HEK293T (cell line): ENCODE data around the gene SGSH.

Experiments
- ARNT ChIP-seq: fragments of 450-650 bp; IDR thresholded peaks from 2 replicates; pipeline ENCODE4 v1.6.1; 2017; ENCODE audit warnings: mild to moderate bottlenecking
- BHLHE40 ChIP-seq: fragments of 450-650 bp; IDR thresholded peaks from 2 replicates; pipeline ENCODE4 v1.6.1; 2016; ENCODE audit warnings: mild to moderate bottlenecking, moderate library complexity, borderline replicate concordance
- ELF4 ChIP-seq: fragments of 450-650 bp; IDR thresholded peaks from 2 replicates; pipeline ENCODE4 v1.6.1; 2017; ENCODE audit warnings: antibody characterized with exemption
- FOXA1 ChIP-seq: fragments of 450-650 bp; IDR thresholded peaks from 2 replicates; pipeline ENCODE4 v1.6.1; 2016; ENCODE audit warnings: mild to moderate bottlenecking
- FOXK2 ChIP-seq: fragments of 450-650 bp; IDR thresholded peaks from 2 replicates; pipeline ENCODE4 v1.6.1; 2016; ENCODE audit warnings: mild to moderate bottlenecking
- FOXM1 ChIP-seq: fragments of 450-650 bp; IDR thresholded peaks from 2 replicates; pipeline ENCODE4 v1.6.1; 2017; ENCODE audit warnings: mild to moderate bottlenecking, borderline replicate concordance
- HDGF ChIP-seq: fragments of 450-650 bp; IDR thresholded peaks from 2 replicates; pipeline ENCODE4 v1.6.1; 2017; ENCODE audit warnings: antibody characterized with exemption, borderline replicate concordance
- L3MBTL2 ChIP-seq: fragments of 450-650 bp; conservative IDR thresholded peaks from 2 replicates; pipeline ENCODE4 v1.6.1; 2016; ENCODE audit warnings: mild to moderate bottlenecking
- NFRKB ChIP-seq: fragments of 450-650 bp; IDR thresholded peaks from 2 replicates; pipeline ENCODE4 v1.6.1; 2016; ENCODE audit warnings: mild to moderate bottlenecking, moderate library complexity
- SP1 ChIP-seq: fragments of 450-650 bp; IDR thresholded peaks from 2 replicates; pipeline ENCODE4 v1.6.1; 2017
- SUZ12 ChIP-seq: fragments of 450-650 bp; IDR thresholded peaks from 2 replicates; pipeline ENCODE4 v1.6.1; 2016; ENCODE audit warnings: mild to moderate bottlenecking
- TARDBP ChIP-seq: fragments of 450-650 bp; IDR thresholded peaks from 2 replicates; pipeline ENCODE4 v1.6.1; 2016
- ZNF384 ChIP-seq: fragments of 450-650 bp; IDR thresholded peaks from 2 replicates; pipeline ENCODE4 v1.6.1; 2016
- TF ChIP-seq, protein P1 (sequence below): fragments of 450-650 bp; IDR thresholded peaks from 2 replicates; pipeline ENCODE4 v1.6.1; 2016

DNA sequence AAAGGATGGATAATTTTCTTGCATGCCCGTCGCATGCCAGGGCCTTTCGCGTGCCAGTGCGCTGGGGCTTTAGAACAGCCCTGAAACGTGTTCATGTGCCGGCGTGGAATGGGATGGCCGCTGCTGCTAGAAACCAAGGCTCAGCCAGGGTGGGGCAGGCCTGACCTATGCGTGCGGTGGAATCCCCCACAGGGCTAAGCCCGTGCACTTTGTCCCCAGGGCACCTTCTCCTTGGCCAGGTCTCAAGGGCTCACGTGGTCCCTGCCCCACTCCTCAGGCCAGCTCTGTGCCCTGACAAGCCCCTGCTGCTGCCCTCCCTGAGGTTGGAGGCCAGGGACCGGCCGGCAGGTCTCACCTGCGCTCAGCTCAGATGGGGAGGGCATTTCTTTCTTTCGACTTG lies 27.4 kb upstream of the SGSH start:
- TF ChIP-seq FOXK2: no peak
- TF ChIP-seq SUZ12: no peak
- TF ChIP-seq L3MBTL2: no peak
- no peak for TF ChIP-seq TARDBP
- TF ChIP-seq SP1: no peak
- no peak for TF ChIP-seq BHLHE40
- TF ChIP-seq ELF4: no peak
- TF ChIP-seq FOXM1: no peak
- TF ChIP-seq, protein P1, sequence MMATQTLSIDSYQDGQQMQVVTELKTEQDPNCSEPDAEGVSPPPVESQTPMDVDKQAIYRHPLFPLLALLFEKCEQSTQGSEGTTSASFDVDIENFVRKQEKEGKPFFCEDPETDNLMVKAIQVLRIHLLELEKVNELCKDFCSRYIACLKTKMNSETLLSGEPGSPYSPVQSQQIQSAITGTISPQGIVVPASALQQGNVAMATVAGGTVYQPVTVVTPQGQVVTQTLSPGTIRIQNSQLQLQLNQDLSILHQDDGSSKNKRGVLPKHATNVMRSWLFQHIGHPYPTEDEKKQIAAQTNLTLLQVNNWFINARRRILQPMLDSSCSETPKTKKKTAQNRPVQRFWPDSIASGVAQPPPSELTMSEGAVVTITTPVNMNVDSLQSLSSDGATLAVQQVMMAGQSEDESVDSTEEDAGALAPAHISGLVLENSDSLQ: no peak
- TF ChIP-seq ARNT: no peak
- TF ChIP-seq FOXA1: no peak
- no peak for TF ChIP-seq NFRKB
- no peak for TF ChIP-seq ZNF384
- no peak for TF ChIP-seq HDGF
